Measurements from ENCODE around the gene RANGAP1. TPM values are rescaled to one million over a fixed set of nuclear protein-coding genes. Genes with fewer than 3 reads are reported as not detected.

RANGAP1 gene
- total and polyA plus RNA-seq, 2 of the 13 experiments (the other 11 are each of a cell fraction or from before 2014, with no cell fraction given), result 51.8 to 83.9 TPM

DNA sequence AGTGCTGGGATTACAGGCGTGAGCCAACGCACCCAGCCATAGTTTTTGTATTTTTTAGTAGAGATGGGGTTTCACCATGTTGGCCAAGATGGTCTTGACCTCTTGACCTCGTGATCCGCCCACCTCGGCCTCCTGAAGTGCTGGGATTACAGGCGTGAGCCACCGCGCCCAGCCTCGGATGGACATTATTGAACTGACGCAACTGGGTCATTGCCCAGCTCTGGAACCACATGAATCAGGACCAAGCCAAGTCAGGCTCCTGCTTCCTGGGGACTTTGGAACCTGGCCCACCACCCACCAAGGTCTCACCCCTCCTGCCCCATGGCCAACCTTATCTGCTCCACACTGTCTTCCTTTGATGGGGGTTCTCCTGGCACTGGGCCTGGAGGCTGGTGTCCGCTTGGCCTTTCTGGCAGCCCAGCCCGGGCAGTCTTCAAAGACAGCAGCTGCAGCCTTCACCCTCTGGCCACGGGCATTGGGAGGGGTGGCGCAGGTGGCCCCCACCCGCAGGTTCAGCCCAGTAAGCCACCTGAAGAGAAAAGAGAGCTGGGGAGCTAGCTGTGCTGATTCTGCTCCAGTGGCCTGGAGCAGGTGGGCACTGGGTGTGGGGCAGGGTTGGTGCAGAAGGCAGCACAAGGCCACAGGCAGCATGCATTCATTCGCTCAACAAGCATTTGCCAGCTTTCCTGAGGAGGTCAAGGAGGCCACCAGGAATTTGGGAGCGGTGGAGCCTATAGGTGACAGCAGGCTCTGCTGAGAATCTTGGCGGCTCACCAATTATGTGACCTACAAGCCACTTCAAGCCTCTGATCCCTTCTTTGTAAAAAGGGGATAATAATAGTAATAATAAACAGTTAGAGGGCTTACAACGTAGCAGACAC, 50.9 kb downstream of the RANGAP1 start (continued):
- TF ChIP-seq HOXA9 (CRISPR knock-in tag; IDR thresholded peaks at IDR 0.05; ENCODE audit: borderline replicate concordance), result no peak
- peak; percentile 86; the same call in 1 of the 2 replicates for TF ChIP-seq ZNF788 (CRISPR knock-in tag; IDR thresholded peaks at IDR 0.05; ENCODE audit: borderline replicate concordance)
- no peak for TF ChIP-seq AKAP8 (CRISPR knock-in tag; IDR thresholded peaks at IDR 0.05)
- no peak for TF ChIP-seq SRY (CRISPR knock-in tag; IDR thresholded peaks at IDR 0.05)
- TF ChIP-seq FOXK1 (CRISPR knock-in tag; IDR thresholded peaks at IDR 0.05; ENCODE audit: borderline replicate concordance, low read depth), result no peak
- no peak for TF ChIP-seq SUZ12 (IDR thresholded peaks at IDR 0.05; ENCODE audit: low read depth, low read length)
- no peak for TF ChIP-seq KAT2B (IDR thresholded peaks at IDR 0.05; ENCODE audit: borderline replicate concordance, low read depth, low read length)
- TF ChIP-seq CHD2 (IDR thresholded peaks at IDR 0.05; ENCODE audit: low read depth, low read length), result no peak
- TF ChIP-seq, protein P1, sequence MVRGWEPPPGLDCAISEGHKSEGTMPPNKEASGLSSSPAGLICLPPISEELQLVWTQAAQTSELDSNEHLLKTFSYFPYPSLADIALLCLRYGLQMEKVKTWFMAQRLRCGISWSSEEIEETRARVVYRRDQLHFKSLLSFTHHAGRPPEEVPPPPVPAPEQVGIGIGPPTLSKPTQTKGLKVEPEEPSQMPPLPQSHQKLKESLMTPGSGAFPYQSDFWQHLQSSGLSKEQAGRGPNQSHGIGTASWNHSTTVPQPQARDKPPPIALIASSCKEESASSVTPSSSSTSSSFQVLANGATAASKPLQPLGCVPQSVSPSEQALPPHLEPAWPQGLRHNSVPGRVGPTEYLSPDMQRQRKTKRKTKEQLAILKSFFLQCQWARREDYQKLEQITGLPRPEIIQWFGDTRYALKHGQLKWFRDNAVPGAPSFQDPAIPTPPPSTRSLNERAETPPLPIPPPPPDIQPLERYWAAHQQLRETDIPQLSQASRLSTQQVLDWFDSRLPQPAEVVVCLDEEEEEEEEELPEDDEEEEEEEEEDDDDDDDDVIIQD (CRISPR knock-in tag; IDR thresholded peaks at IDR 0.05; ENCODE audit: low read depth), result no peak
- 0 out of 2 replicates have a peak, but pooled peaks have one; percentile 70 for TF ChIP-seq ZNF567 (CRISPR knock-in tag; IDR thresholded peaks at IDR 0.05; ENCODE audit: borderline replicate concordance)
- TF ChIP-seq RAD21 (CRISPR knock-in tag; IDR thresholded peaks at IDR 0.05), result 0 out of 2 replicates have a peak, but pooled peaks have one; percentile 40
- TF ChIP-seq ZNF747 (CRISPR knock-in tag; IDR thresholded peaks at IDR 0.05; ENCODE audit: borderline replicate concordance), result peak; percentile 19; the same call in 1 of the 2 replicates
- no peak for TF ChIP-seq CC2D1A (CRISPR knock-in tag; IDR thresholded peaks at IDR 0.05)
- TF ChIP-seq MXI1 (IDR thresholded peaks at IDR 0.05; ENCODE audit: borderline replicate concordance, low read depth, low read length), result no peak
- no peak for TF ChIP-seq ZNF792 (CRISPR knock-in tag; IDR thresholded peaks at IDR 0.05)
- peak; percentile 62; the same call in 1 of the 2 replicates for TF ChIP-seq ZFP1 (CRISPR knock-in tag; IDR thresholded peaks at IDR 0.05)
- TF ChIP-seq SAP130 (CRISPR knock-in tag; IDR thresholded peaks at IDR 0.05; ENCODE audit: low read depth), result peak; percentile 58
- TF ChIP-seq TEAD3 (CRISPR knock-in tag; optimal IDR thresholded peaks at IDR 0.05; ENCODE audit: borderline replicate concordance), result peak; percentile 29
- TF ChIP-seq, protein P2, sequence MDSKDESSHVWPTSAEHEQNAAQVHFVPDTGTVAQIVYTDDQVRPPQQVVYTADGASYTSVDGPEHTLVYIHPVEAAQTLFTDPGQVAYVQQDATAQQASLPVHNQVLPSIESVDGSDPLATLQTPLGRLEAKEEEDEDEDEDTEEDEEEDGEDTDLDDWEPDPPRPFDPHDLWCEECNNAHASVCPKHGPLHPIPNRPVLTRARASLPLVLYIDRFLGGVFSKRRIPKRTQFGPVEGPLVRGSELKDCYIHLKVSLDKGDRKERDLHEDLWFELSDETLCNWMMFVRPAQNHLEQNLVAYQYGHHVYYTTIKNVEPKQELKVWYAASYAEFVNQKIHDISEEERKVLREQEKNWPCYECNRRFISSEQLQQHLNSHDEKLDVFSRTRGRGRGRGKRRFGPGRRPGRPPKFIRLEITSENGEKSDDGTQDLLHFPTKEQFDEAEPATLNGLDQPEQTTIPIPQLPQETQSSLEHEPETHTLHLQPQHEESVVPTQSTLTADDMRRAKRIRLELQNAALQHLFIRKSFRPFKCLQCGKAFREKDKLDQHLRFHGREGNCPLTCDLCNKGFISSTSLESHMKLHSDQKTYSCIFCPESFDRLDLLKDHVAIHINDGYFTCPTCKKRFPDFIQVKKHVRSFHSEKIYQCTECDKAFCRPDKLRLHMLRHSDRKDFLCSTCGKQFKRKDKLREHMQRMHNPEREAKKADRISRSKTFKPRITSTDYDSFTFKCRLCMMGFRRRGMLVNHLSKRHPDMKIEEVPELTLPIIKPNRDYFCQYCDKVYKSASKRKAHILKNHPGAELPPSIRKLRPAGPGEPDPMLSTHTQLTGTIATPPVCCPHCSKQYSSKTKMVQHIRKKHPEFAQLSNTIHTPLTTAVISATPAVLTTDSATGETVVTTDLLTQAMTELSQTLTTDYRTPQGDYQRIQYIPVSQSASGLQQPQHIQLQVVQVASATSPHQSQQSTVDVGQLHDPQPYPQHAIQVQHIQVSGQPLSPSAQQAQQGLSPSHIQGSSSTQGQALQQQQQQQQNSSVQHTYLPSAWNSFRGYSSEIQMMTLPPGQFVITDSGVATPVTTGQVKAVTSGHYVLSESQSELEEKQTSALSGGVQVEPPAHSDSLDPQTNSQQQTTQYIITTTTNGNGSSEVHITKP (CRISPR knock-in tag; IDR thresholded peaks at IDR 0.05; ENCODE audit: low read depth), result 0 out of 2 replicates have a peak, but pooled peaks have one; percentile 32
- TF ChIP-seq DMAP1 (CRISPR knock-in tag; IDR thresholded peaks at IDR 0.05), result no peak
- no peak for TF ChIP-seq GTF3A (CRISPR knock-in tag; conservative IDR thresholded peaks at IDR 0.05)
- TF ChIP-seq ZNF329 (CRISPR knock-in tag; IDR thresholded peaks at IDR 0.05; ENCODE audit: low read depth), result no peak
- TF ChIP-seq, protein P3, sequence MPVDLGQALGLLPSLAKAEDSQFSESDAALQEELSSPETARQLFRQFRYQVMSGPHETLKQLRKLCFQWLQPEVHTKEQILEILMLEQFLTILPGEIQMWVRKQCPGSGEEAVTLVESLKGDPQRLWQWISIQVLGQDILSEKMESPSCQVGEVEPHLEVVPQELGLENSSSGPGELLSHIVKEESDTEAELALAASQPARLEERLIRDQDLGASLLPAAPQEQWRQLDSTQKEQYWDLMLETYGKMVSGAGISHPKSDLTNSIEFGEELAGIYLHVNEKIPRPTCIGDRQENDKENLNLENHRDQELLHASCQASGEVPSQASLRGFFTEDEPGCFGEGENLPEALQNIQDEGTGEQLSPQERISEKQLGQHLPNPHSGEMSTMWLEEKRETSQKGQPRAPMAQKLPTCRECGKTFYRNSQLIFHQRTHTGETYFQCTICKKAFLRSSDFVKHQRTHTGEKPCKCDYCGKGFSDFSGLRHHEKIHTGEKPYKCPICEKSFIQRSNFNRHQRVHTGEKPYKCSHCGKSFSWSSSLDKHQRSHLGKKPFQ (CRISPR knock-in tag; IDR thresholded peaks at IDR 0.05; ENCODE audit: insufficient replicate concordance), result no peak
